PC-3 (cell line): ENCODE data around the gene ADAM12.

Source experiments
- CTCF ChIP-seq: fragments of 300-600 bp; sonication (generic); conservative IDR thresholded peaks from 2 replicates; pipeline ENCODE4 v1.5.1; 2017; ENCODE audit warnings: antibody characterized with exemption, low read depth, mild to moderate bottlenecking, low read length
- EZH2 ChIP-seq: fragments of 300-600 bp; sonication (generic); IDR thresholded peaks from one replicate; pipeline ENCODE4 v1.6.1; 2017; ENCODE audit warnings: antibody characterized with exemption, mild to moderate bottlenecking, low read length; ENCODE audit not compliant: unreplicated experiment
- EZH2phosphoT487 ChIP-seq: fragments of 300-600 bp; sonication (generic); IDR thresholded peaks from 2 replicates; pipeline ENCODE4 v1.6.1; 2018; ENCODE audit warnings: mild to moderate bottlenecking, antibody characterized with exemption, low read length, borderline replicate concordance

GRCh38 chr10:126135177-126135576 lies 253.1 kb downstream of the ADAM12 start:
- TF ChIP-seq CTCF, result peak; percentile 43; the same call in 1 of the 2 replicates
- TF ChIP-seq EZH2, result no peak
- TF ChIP-seq EZH2phosphoT487, result no peak
